H1 (cell line): ENCODE results near the gene MKKS. TPM values are rescaled to one million over a fixed set of nuclear protein-coding genes. Genes with fewer than 3 reads are reported as not detected.

Source experiments
- CTCF ChIA-PET: fragments of 300-600 bp; sonication (Branson Sonifier 250); formaldehyde crosslinking; loops from one replicate; lab custom pipeline; 2021; ENCODE audit not compliant: partially characterized antibody; lab: Charles Lee
- POLR2A ChIA-PET: fragments of 300-600 bp; sonication (Branson Sonifier 250); formaldehyde crosslinking; loops from one replicate; lab custom pipeline; 2021; ENCODE audit warnings: inconsistent platforms; ENCODE audit not compliant: partially characterized antibody; lab: Charles Lee
- DNase-seq, 2 experiments: peaks; one replicate each; pipeline versions ENCODE4 v3.0.0 to v3.0.0-alpha.2; 2010 to 2022; ENCODE audit warnings: low spot score in 2 of 2, low read depth in 1 of 2, mixed read lengths in 1 of 2
- FAIRE-seq: peaks from 2 replicates; lab custom pipeline; 2011; peaks lifted over from hg19 to GRCh38; lab: Jason Lieb, UNC
- H2AFZ ChIP-seq: 2 replicates; pipeline ENCODE4 v1.8.1; 2012; ENCODE audit warnings: low read length, inconsistent platforms
- H2AK5ac ChIP-seq: 2 replicates; pipeline ENCODE4 v1.6.1; 2013; ENCODE audit warnings: low read depth, low read length
- H2BK120ac ChIP-seq: replicated peaks from 2 replicates; pipeline ENCODE3; 2013; ENCODE audit warnings: low read depth, low read length, inconsistent platforms
- H2BK12ac ChIP-seq: 2 replicates; pipeline ENCODE4 v1.6.1; 2013; ENCODE audit warnings: low read depth, low read length
- H2BK15ac ChIP-seq: 2 replicates; pipeline ENCODE4 v1.6.1; 2013; ENCODE audit warnings: low read length
- H2BK20ac ChIP-seq: 2 replicates; pipeline ENCODE4 v1.6.1; 2013; ENCODE audit warnings: low read length
- H2BK5ac ChIP-seq: 2 replicates; pipeline ENCODE4 v1.6.1; 2013; ENCODE audit warnings: low read depth, low read length
- H3K14ac ChIP-seq: 2 replicates; pipeline ENCODE4 v1.6.1; 2013; ENCODE audit warnings: inconsistent platforms; ENCODE audit not compliant: insufficient read length
- H3K18ac ChIP-seq: 2 replicates; pipeline ENCODE4 v1.6.1; 2013; ENCODE audit warnings: low read length; ENCODE audit errors: extremely low read depth
- H3K23ac ChIP-seq: 2 replicates; pipeline ENCODE4 v1.6.1; 2013; ENCODE audit warnings: inconsistent platforms; ENCODE audit not compliant: insufficient read length
- H3K23me2 ChIP-seq: 2 replicates; pipeline ENCODE4 v1.6.1; 2013; ENCODE audit warnings: low read depth, low read length
- H3K27ac ChIP-seq: 2 replicates; pipeline ENCODE4 v1.6.1; 2011; ENCODE audit warnings: low read depth, low read length, inconsistent platforms
- H3K27me3 ChIP-seq, 4 experiments: replicated peaks in 1 of 4; 1 replicate in 1 of 4; 2 replicates in 3 of 4; pipeline versions ENCODE4 v1.6.1 to v1.8.1; 2011 to 2013; ENCODE audit warnings: low read length in 3 of 4, mild to moderate bottlenecking in 3 of 4, inconsistent platforms in 2 of 4, mixed read lengths in 2 of 4, moderate library complexity in 1 of 4; ENCODE audit not compliant: control insufficient read depth in 3 of 4, insufficient read depth in 3 of 4; ENCODE audit errors: extremely low read depth in 1 of 4
- H3K36me3 ChIP-seq, 4 experiments: 2 replicates each; pipeline versions ENCODE4 v1.6.1 to v1.8.1; 2011 to 2013; ENCODE audit warnings: mild to moderate bottlenecking in 4 of 4, low read length in 3 of 4, moderate library complexity in 2 of 4, control low read depth in 1 of 4, inconsistent platforms in 1 of 4; ENCODE audit not compliant: insufficient read depth in 4 of 4, control insufficient read depth in 2 of 4
- H3K4ac ChIP-seq: replicated peaks from 2 replicates; pipeline ENCODE3; 2013; ENCODE audit warnings: low read length, low read depth, mixed read lengths, inconsistent platforms; ENCODE audit not compliant: insufficient read length
- H3K4me1 ChIP-seq, 4 experiments: replicated peaks in 1 of 4; 1 replicate in 1 of 4; 2 replicates in 3 of 4; pipeline versions ENCODE4 v1.6.1 to v1.8.1; 2011 to 2013; ENCODE audit warnings: low read length in 3 of 4, inconsistent platforms in 2 of 4, mixed read lengths in 1 of 4; ENCODE audit not compliant: insufficient read depth in 4 of 4, control insufficient read depth in 3 of 4
- H3K4me2 ChIP-seq, 2 experiments: 2 replicates each; pipeline versions ENCODE4 v1.6.1 to v1.8.1; 2011 to 2013; ENCODE audit warnings: low read depth in 2 of 2, low read length in 2 of 2, control low read depth in 1 of 2, inconsistent platforms in 1 of 2, mild to moderate bottlenecking in 1 of 2; ENCODE audit not compliant: insufficient read depth in 1 of 2
- H3K4me3 ChIP-seq, 4 experiments: fragments of 200-600, 300-600 bp in 1 of 4; sonication (generic), shearing (Covaris generic), sonication (Bioruptor Twin) in 1 of 4; 2 replicates each; pipeline versions ENCODE4 v1.5.1 to v1.8.1; 2011 to 2016; ENCODE audit warnings: low read length in 4 of 4, low read depth in 3 of 4, control low read depth in 2 of 4, inconsistent platforms in 2 of 4, mild to moderate bottlenecking in 2 of 4, mixed read lengths in 1 of 4, moderate library complexity in 1 of 4; ENCODE audit not compliant: insufficient read depth in 2 of 4; ENCODE audit errors: extremely low read depth in 1 of 4
- H3K56ac ChIP-seq: replicated peaks from 2 replicates; pipeline ENCODE3; 2013; ENCODE audit warnings: low read depth, mild to moderate bottlenecking, mixed read lengths, low read length, inconsistent platforms; ENCODE audit not compliant: insufficient read length
- H3K79me1 ChIP-seq: 2 replicates; pipeline ENCODE4 v1.6.1; 2013; ENCODE audit warnings: low read depth, low read length, control low read depth
- H3K79me2 ChIP-seq, 2 experiments: 2 replicates each; pipeline versions ENCODE4 v1.6.1 to v1.8.1; 2012 to 2013; ENCODE audit warnings: low read length in 2 of 2, mild to moderate bottlenecking in 2 of 2, inconsistent platforms in 1 of 2; ENCODE audit not compliant: insufficient read depth in 2 of 2, control insufficient read depth in 1 of 2
- H3K9ac ChIP-seq, 4 experiments: replicated peaks in 1 of 4; 1 replicate in 1 of 4; 2 replicates in 3 of 4; pipeline versions ENCODE4 v1.6.1 to v1.8.1; 2011 to 2013; ENCODE audit warnings: low read depth in 3 of 4, low read length in 3 of 4, control low read depth in 2 of 4, mild to moderate bottlenecking in 2 of 4, moderate library complexity in 2 of 4, inconsistent platforms in 1 of 4; ENCODE audit errors: extremely low read depth in 1 of 4
- H3K9me3 ChIP-seq, 2 experiments: 2 replicates each; pipeline versions ENCODE4 v1.6.1 to v1.8.1; 2012 to 2013; ENCODE audit warnings: mild to moderate bottlenecking in 2 of 2, moderate library complexity in 2 of 2, control low read depth in 1 of 2, inconsistent platforms in 1 of 2, low read depth in 1 of 2, low read length in 1 of 2, mixed read lengths in 1 of 2; ENCODE audit not compliant: insufficient read depth in 2 of 2
- H4K20me1 ChIP-seq, 2 experiments: replicated peaks in 1 of 2; 2 replicates each; pipeline versions ENCODE3 to v1.8.1; 2011 to 2013; ENCODE audit warnings: inconsistent platforms in 2 of 2, low read length in 2 of 2, mild to moderate bottlenecking in 1 of 2; ENCODE audit not compliant: insufficient read depth in 2 of 2, control insufficient read depth in 1 of 2
- H4K5ac ChIP-seq: 2 replicates; pipeline ENCODE4 v1.6.1; 2013; ENCODE audit warnings: low read length, low read depth, mixed read lengths, inconsistent platforms; ENCODE audit not compliant: insufficient read length
- H4K8ac ChIP-seq: 2 replicates; pipeline ENCODE4 v1.8.0; 2013; ENCODE audit warnings: mild to moderate bottlenecking, moderate library complexity, low read length, inconsistent platforms; ENCODE audit not compliant: insufficient read depth; ENCODE audit errors: extremely low read depth
- H4K91ac ChIP-seq: replicated peaks from 2 replicates; pipeline ENCODE3; 2013; ENCODE audit warnings: low read length, mixed read lengths, inconsistent platforms; ENCODE audit not compliant: insufficient read length
- GTF2F1 ChIP-seq: IDR thresholded peaks from 2 replicates; pipeline ENCODE4 v1.6.1; 2012; ENCODE audit warnings: low read depth, low read length, improper control_type of control experiment, borderline replicate concordance
- RFX5 ChIP-seq: IDR thresholded peaks from 2 replicates; pipeline ENCODE4 v1.6.1; 2011; ENCODE audit warnings: low read depth, low read length, improper control_type of control experiment, borderline replicate concordance
- polyA plus RNA-seq, 7 experiments: library from polyadenylated mRNA; depleted of rRNA in 3 of 7; stranded (reverse) in 5 of 7; unstranded in 2 of 7; fragments of >200 nt in 5 of 7; fragments of 200-250 nt in 2 of 7; gene quantifications; 1 replicate in 5 of 7; 2 replicates in 1 of 7; 4 replicates in 1 of 7; pipeline versions ENCODE4 v1.2.1 to v1.2.3, GENCODE V29; 2011 to 2013; ENCODE audit warnings: missing spikeins in 2 of 7, mixed read lengths in 2 of 7
- total RNA-seq: library from RNA; stranded (reverse); fragmentation: NEBNext Ultra II Directional; extraction: Animal tissue kit (Norgen Biotek cat#: 25700); gene quantifications from 2 replicates; pipeline ENCODE4 v1.2.1, GENCODE V29; 2021

The MKKS gene
- total and polyA plus RNA-seq, 2 of the 8 experiments (the other 6 are each of a cell fraction or from before 2014, with no cell fraction given): 15.9 to 24.8 TPM

- no peak for TF ChIP-seq GTF2F1
- no peak for TF ChIP-seq RFX5
- ChIA-PET POLR2A (interaction anchor here (0.7 kb wide), 1 partner anchor 35 kb away, joined by 3 read pairs; no protein-coding TSS in a partner anchor), CTCF (interaction anchor here (0.6 to 1.4 kb wide), 5 partner anchors 45 to 454 kb away, joined by 3 to 4 read pairs (median 3); no protein-coding TSS in a partner anchor)
- Histone ChIP-seq H4K91ac (no peak overlapping the region), H3K4ac (no peak overlapping the region), H3K14ac (no peak overlapping the region), H3K27ac (no peak overlapping the region), H3K23me2 (peaks cover 7% of the 10 kb centered on the region), H3K23ac (no peak overlapping the region), H3K56ac (no peak overlapping the region), H3K4me3 (no peak overlapping the region), H4K8ac (no peak overlapping the region), H2BK5ac (no peak overlapping the region), H4K20me1 (peaks cover 0 to 9% of the 10 kb centered on the region in 2 experiments), H2BK120ac (no peak overlapping the region), H3K9me3 (no peaks in the 10 kb centered on the region), H3K4me2 (no peak overlapping the region), H3K18ac (no peak overlapping the region), H4K5ac (no peak overlapping the region), H3K79me1 (peaks cover 15% of the 10 kb centered on the region; the same call in 1 of the 2 replicates), H3K4me1 (no peaks in the 10 kb centered on the region), H2AK5ac (no peak overlapping the region), H3K27me3 (no peaks in the 10 kb centered on the region), H2BK20ac (no peak overlapping the region), H3K36me3 (no peaks in the 10 kb centered on the region; a peak in 2 of 8 replicates), H2BK15ac (no peak overlapping the region), H3K79me2 (peaks cover 0 to 82% of the 10 kb centered on the region in 2 experiments; a peak in 2 of 4 replicates), H2BK12ac (no peak overlapping the region), H2AFZ (no peak overlapping the region), H3K9ac (no peak overlapping the region)
- DNase-seq (no peak), FAIRE-seq (no peak)
These were observed 4.0 kb downstream of the MKKS start for GRCh38 chr20:10430000-10430466.
